HFF-Myc (cell line): ENCODE data around the gene NEGR1.

Experiments used
- DNase-seq: peaks from one replicate; pipeline ENCODE4 v3.0.0-alpha.2; 2011; ENCODE audit warnings: low read depth; ENCODE audit errors: extremely low read depth
- H3K4me3 ChIP-seq: replicated peaks from 2 replicates; pipeline ENCODE4 v1.5.1; 2011; ENCODE audit warnings: low read depth, mild to moderate bottlenecking, control low read depth, low read length
- TF ChIP-seq, protein P1 (sequence below): IDR thresholded peaks from 2 replicates; pipeline ENCODE4 v1.5.1; 2012; ENCODE audit warnings: mild to moderate bottlenecking, low read depth, low read length, control low read depth; ENCODE audit errors: missing control alignments

Gene NEGR1

GRCh38 chr1:71944006-71944405 lies 338.3 kb downstream of the NEGR1 start:
- no peak for DNase-seq
- TF ChIP-seq, protein P1, sequence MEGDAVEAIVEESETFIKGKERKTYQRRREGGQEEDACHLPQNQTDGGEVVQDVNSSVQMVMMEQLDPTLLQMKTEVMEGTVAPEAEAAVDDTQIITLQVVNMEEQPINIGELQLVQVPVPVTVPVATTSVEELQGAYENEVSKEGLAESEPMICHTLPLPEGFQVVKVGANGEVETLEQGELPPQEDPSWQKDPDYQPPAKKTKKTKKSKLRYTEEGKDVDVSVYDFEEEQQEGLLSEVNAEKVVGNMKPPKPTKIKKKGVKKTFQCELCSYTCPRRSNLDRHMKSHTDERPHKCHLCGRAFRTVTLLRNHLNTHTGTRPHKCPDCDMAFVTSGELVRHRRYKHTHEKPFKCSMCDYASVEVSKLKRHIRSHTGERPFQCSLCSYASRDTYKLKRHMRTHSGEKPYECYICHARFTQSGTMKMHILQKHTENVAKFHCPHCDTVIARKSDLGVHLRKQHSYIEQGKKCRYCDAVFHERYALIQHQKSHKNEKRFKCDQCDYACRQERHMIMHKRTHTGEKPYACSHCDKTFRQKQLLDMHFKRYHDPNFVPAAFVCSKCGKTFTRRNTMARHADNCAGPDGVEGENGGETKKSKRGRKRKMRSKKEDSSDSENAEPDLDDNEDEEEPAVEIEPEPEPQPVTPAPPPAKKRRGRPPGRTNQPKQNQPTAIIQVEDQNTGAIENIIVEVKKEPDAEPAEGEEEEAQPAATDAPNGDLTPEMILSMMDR: no peak
- H3K4me3 ChIP-seq: no peak overlapping the region

GRCh38 chr1:71940261-71940660 lies 342.1 kb downstream of the NEGR1 start:
- H3K4me3 ChIP-seq: no peak overlapping the region
- TF ChIP-seq, protein P1: no peak
- DNase-seq: no peak

- DNase-seq: no peak
- TF ChIP-seq, protein P1: no peak
- H3K4me3 ChIP-seq: no peak overlapping the region
These were observed 351.8 kb downstream of the NEGR1 start for GRCh38 chr1:71930511-71930910.

DNA sequence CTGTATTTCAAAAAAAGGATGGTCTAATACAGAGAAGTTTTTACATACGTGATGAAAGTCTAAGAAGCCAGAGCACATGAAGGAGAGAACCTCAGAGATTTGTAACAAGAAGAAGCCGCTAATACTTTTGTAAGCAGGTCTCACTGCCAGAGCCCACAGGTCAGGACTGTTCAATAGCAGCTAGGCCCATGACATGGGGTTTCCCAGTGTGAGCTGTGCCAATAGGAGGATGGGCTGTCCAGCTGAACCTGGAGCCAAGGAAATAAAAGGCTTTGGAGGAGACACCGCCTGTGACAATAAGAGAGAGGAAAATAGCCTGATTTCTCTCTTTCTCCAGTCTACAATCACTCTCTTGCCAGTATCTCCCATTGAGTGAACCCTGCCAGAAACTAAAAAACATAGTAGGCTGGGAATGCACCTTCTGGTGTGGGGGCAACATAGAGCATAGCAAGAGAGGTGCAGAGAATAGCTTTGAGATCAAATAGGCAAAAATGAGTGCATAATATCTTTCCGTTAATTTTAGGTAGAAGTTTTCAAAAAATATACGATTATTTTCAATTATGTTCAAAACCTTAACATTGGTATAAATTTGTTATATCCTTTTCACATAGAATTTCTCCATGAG lies 360.3 kb downstream of the NEGR1 start:
- no peak for DNase-seq
- TF ChIP-seq, protein P1: no peak
- H3K4me3 ChIP-seq: no peak overlapping the region

GRCh38 chr1:71921204-71921603 lies 361.1 kb downstream of the NEGR1 start:
- TF ChIP-seq, protein P1: no peak
- no peak for DNase-seq
- no peak overlapping the region for H3K4me3 ChIP-seq

DNA sequence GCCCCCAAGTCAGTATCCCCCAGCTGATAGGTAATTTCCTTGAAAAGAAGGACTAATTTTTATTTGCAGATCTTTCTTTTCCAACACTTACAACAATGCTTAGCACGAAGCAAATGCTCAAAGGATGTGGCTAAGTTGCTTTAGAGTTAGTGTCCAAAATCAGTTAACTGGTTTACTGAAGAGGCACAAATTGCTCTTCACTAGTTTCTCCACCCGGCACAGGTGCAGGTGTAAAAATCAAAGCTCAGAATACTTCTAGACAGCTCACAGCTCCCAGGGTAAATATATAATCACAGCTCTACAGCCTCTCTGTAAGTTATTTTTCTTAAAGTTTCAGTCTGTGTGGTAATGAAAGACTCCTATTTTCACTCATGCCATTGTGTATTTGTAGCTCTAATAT lies 361.8 kb downstream of the NEGR1 start:
- no peak for DNase-seq
- TF ChIP-seq, protein P1: no peak

GRCh38 chr1:71919811-71920509 lies 362.4 kb downstream of the NEGR1 start:
- TF ChIP-seq, protein P1: no peak
- H3K4me3 ChIP-seq: no peak overlapping the region
- no peak for DNase-seq

More for the DNA sequence above, 361.8 kb downstream of the NEGR1 start:
- H3K4me3 ChIP-seq: no peak overlapping the region
